GM12878 (cell line): ENCODE results near the gene MRPL21. TPM values are rescaled to one million over a fixed set of nuclear protein-coding genes. Genes with fewer than 3 reads are reported as not detected.

ENCODE experiments used
- ATAC-seq: fragments of 200-7000 bp; cut with Tn5 transposase; 3 replicates; pipeline ENCODE4 v1.9.1; 2020; ENCODE audit warnings: mild to moderate bottlenecking, moderate library complexity
- BruUV-seq: library from RNA; stranded (reverse); fragments of 400-500 nt; replicated peaks from 2 replicates; lab custom pipeline; 2021; lab: Mats Ljungman, UMichigan
- CTCF ChIA-PET: fragments of 300-600 bp; sonication (Branson Sonifier 250); formaldehyde crosslinking; extraction: SDS; loops from one replicate; lab custom pipeline; 2021; ENCODE audit warnings: inconsistent platforms; lab: Yijun Ruan, JAX
- POLR2A ChIA-PET: fragments of 350-600 bp; formaldehyde crosslinking; extraction: SDS; loops from one replicate; lab custom pipeline; 2021; ENCODE audit warnings: inconsistent platforms; lab: Charles Lee
- RAD21 ChIA-PET: fragments of 300-600 bp; sonication (Branson Sonifier 250); formaldehyde crosslinking; loops from one replicate; lab custom pipeline; 2023; ENCODE audit warnings: antibody characterized with exemption; ENCODE audit not compliant: unreplicated experiment; lab: Charles Lee
- SMC1A ChIA-PET: fragments of 300-600 bp; sonication (Branson Sonifier 250); formaldehyde crosslinking; loops from one replicate; lab custom pipeline; 2023; ENCODE audit not compliant: unreplicated experiment, uncharacterized antibody; lab: Charles Lee
- DNase-seq: peaks from one replicate; pipeline ENCODE4 v3.0.0-alpha.2; 2011; ENCODE audit warnings: low read depth, low spot score
- FAIRE-seq: peaks from 3 replicates; lab custom pipeline; 2011; peaks lifted over from hg19 to GRCh38; lab: Jason Lieb, UNC
- H2AFZ ChIP-seq: 2 replicates; pipeline ENCODE4 v1.6.0; 2011; ENCODE audit warnings: low read depth, low read length, control low read depth; ENCODE audit not compliant: control insufficient read depth
- H3K27ac ChIP-seq: 2 replicates; pipeline ENCODE4 v1.5.1; 2011; ENCODE audit warnings: control low read depth; ENCODE audit not compliant: control insufficient read depth, insufficient read depth
- H3K27me3 ChIP-seq, 2 experiments: replicated peaks in 1 of 2; 2 replicates each; pipeline versions ENCODE4 v1.6.0 to v1.6.1; 2011; ENCODE audit warnings: low read length in 1 of 2; ENCODE audit not compliant: control insufficient read depth in 2 of 2, insufficient read depth in 2 of 2
- H3K36me3 ChIP-seq, 2 experiments: 2 replicates each; pipeline ENCODE4 v1.5.1; 2011; ENCODE audit warnings: low read length in 1 of 2; ENCODE audit not compliant: control insufficient read depth in 2 of 2, insufficient read depth in 2 of 2
- H3K4me1 ChIP-seq: 2 replicates; pipeline ENCODE4 v1.6.1; 2011; ENCODE audit warnings: mild to moderate bottlenecking, low read length, moderate library complexity, mixed read lengths; ENCODE audit not compliant: control insufficient read depth, insufficient read depth
- H3K4me2 ChIP-seq: 2 replicates; pipeline ENCODE4 v1.6.0; 2011; ENCODE audit warnings: control low read depth; ENCODE audit not compliant: control insufficient read depth, insufficient read depth
- H3K4me3 ChIP-seq: fragments of 200-600 bp; sonication (generic); 2 replicates; pipeline ENCODE4 v1.5.1; 2016
- H3K79me2 ChIP-seq: 2 replicates; pipeline ENCODE4 v1.6.0; 2011; ENCODE audit warnings: low read length; ENCODE audit not compliant: control insufficient read depth, insufficient read depth
- H3K9ac ChIP-seq: 2 replicates; pipeline ENCODE4 v1.8.0; 2011; ENCODE audit warnings: low read length, control low read depth, mixed read lengths; ENCODE audit not compliant: control insufficient read depth, insufficient read depth
- H3K9me3 ChIP-seq: replicated peaks from 3 replicates; pipeline ENCODE4 v1.5.1; 2011; ENCODE audit warnings: mild to moderate bottlenecking, low read length; ENCODE audit not compliant: control insufficient read depth, insufficient read depth
- H4K20me1 ChIP-seq: 2 replicates; pipeline ENCODE4 v1.6.0; 2011; ENCODE audit not compliant: control insufficient read depth, insufficient read depth
- ATF2 ChIP-seq: IDR thresholded peaks from 2 replicates; pipeline ENCODE4 v1.6.1; 2012; ENCODE audit warnings: low read length, inconsistent platforms
- CBFB ChIP-seq: IDR thresholded peaks from 2 replicates; pipeline ENCODE4 v1.6.1; 2016; ENCODE audit warnings: antibody characterized with exemption, low read depth
- CUX1 ChIP-seq: IDR thresholded peaks from 2 replicates; pipeline ENCODE4 v1.6.1; 2012; ENCODE audit warnings: improper control_type of control experiment, low read depth, low read length; ENCODE audit not compliant: insufficient replicate concordance
- ESRRA ChIP-seq: IDR thresholded peaks from 2 replicates; pipeline ENCODE4 v1.6.1; 2012; ENCODE audit warnings: mild to moderate bottlenecking, low read length, improper control_type of control experiment
- HSF1 ChIP-seq: fragments of 150-350 bp; IDR thresholded peaks from 2 replicates; pipeline ENCODE4 v1.6.1; 2014; ENCODE audit warnings: mild to moderate bottlenecking, low read depth, low read length
- IKZF2 ChIP-seq, 2 experiments: fragments of 450-650 bp; IDR thresholded peaks; 2 replicates each; pipeline ENCODE4 v1.6.1; 2017; ENCODE audit warnings: mild to moderate bottlenecking in 2 of 2, moderate library complexity in 2 of 2
- MAX ChIP-seq: IDR thresholded peaks from 2 replicates; pipeline ENCODE4 v1.6.1; 2012; ENCODE audit warnings: low read depth, low read length, improper control_type of control experiment
- RAD21 ChIP-seq: IDR thresholded peaks from 2 replicates; pipeline ENCODE4 v1.6.1; 2011; ENCODE audit warnings: mild to moderate bottlenecking, low read depth, low read length, moderate library complexity; ENCODE audit not compliant: insufficient read depth
- YY1 ChIP-seq: IDR thresholded peaks from 2 replicates; pipeline ENCODE4 v1.6.1; 2011; ENCODE audit warnings: low read depth, mild to moderate bottlenecking, low read length
- WGBS: methylation state at CpG from one replicate; pipeline ENCODE4 v1.1.6; 2016; ENCODE audit warnings: low lambda C conversion rate; ENCODE audit not compliant: insufficient replicate concordance, insufficient coverage; ENCODE audit errors: missing lambda C conversion rate; 5-methylcytosine and 5-hydroxymethylcytosine counted together
- in situ Hi-C: fragments of 300-500 bp; cut with MboI; formaldehyde crosslinking; loops from 9 replicates; pipeline ENCODE4 v1.14.3; 2018; ENCODE audit warnings: mixed read lengths
- intact Hi-C: fragments of 100-400 bp; cut with micrococcal nuclease; formaldehyde crosslinking; loops from one replicate; pipeline ENCODE4 v1.14.2; 2022; ENCODE audit not compliant: unreplicated experiment
- polyA plus RNA-seq, 11 experiments: library from polyadenylated mRNA; depleted of rRNA in 4 of 11; unstranded in 6 of 11; stranded (reverse) in 5 of 11; fragments of >200 nt; fragmentation: Nextera tagmentation in 4 of 11; fragmentation: Illumina TruSeq in 1 of 11; extraction: Ambion mirVana in 4 of 11; extraction: Trizol in 1 of 11; gene quantifications; 1 replicate in 1 of 11; 2 replicates in 10 of 11; pipeline versions ENCODE4 v1.2.1 to v1.2.3, GENCODE V29; 2011 to 2016; ENCODE audit warnings: inconsistent platforms in 2 of 11, missing spikeins in 2 of 11, low read depth in 1 of 11
- total RNA-seq, 4 experiments: library from RNA; depleted of rRNA in 3 of 4; stranded (reverse); fragments of >200 nt in 3 of 4; fragmentation: Illumina TruSeq in 1 of 4; extraction: Trizol in 1 of 4; gene quantifications; 2 replicates each; pipeline versions ENCODE4 v1.2.1 to v1.2.3, GENCODE V29; 2013 to 2021

Gene MRPL21
- total and polyA plus RNA-seq, 10 of the 15 experiments (the other 5 are each of a cell fraction or from before 2014, with no cell fraction given): 86.6 to 283 (median 130) TPM

GRCh38 chr11:68932358-68932757 is 28.7 kb upstream of the MRPL21 start:
- no peak overlapping the region for H3K4me2 ChIP-seq
- no peak overlapping the region for H3K27ac ChIP-seq
- no peaks in the 10 kb centered on the region for H3K79me2 ChIP-seq
- no peak for DNase-seq
- H3K4me1 ChIP-seq: peaks cover 5% of the 10 kb centered on the region
- ChIA-PET SMC1A (no interaction called here), RAD21 (no interaction called here), CTCF (no interaction called here), POLR2A (no interaction called here)
- intact Hi-C loops (no loop called here), in situ Hi-C loops (no loop called here)
- no peak for FAIRE-seq
- TF ChIP-seq HSF1 (no peak), CUX1 (no peak), ESRRA (no peak), MAX (no peak), YY1 (no peak), IKZF2 (IDR thresholded peaks at IDR 0.05) (no peak), ATF2 (no peak), CBFB (no peak), RAD21 (no peak)
- no peak for ATAC-seq
- BruUV-seq: no TSS peak
- no peaks in the 10 kb centered on the region for H4K20me1 ChIP-seq
- peaks cover 8 to 33% of the 10 kb centered on the region in 2 experiments; a peak in 3 of 4 replicates for H3K36me3 ChIP-seq
- H3K9me3 ChIP-seq: no peaks in the 10 kb centered on the region
- no peak overlapping the region for H3K9ac ChIP-seq
- WGBS: over 99% methylated on average over 7 of the region's 7 CpGs
- H3K27me3 ChIP-seq: no peaks in the 10 kb centered on the region
- no peak overlapping the region for H3K4me3 ChIP-seq
- H2AFZ ChIP-seq: no peak overlapping the region
